Measurements from ENCODE around the gene DNAH1. TPM values are rescaled to one million over a fixed set of nuclear protein-coding genes. Genes with fewer than 3 reads are reported as not detected.
A peak's percentile ranks its signal among the peaks of the same experiment; 100 is the strongest.

The DNAH1 gene
- total RNA-seq, 2 experiments from 2014 or later, result 13.2 to 13.5 TPM

DNA sequence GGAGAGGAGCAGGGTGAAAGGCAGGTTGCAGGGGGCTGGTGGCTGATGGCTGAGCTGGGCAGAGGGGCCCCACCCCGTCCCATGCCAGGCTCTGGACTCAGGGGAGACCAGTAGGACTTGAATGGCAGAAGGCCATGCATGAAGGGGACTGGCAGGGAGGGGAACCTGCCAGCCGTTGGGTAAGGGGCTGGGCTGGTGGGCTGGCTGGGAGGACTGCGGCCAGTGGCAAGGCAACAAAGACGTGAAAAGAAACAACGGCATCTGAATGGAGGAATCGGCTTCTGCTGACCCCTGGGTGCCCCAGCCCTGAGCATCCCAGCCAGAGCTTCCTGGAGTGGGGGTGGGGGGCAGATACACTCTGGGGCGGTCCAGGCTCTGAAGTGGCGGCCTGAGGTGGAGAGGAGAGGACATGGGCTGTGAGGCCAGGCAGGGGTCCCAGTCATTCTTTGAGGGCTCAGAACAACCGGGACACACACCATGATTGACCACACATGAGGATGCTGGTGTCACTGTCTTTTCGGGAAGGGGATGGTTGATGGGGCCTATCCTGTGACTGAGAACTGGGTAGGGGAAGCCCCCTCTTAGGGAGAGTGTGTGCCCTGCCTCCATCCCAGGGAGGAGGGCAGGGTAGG, 16.8 kb upstream of the DNAH1 start:
- Mint-ChIP-seq H3K27me3 (no peaks in the 10 kb centered on the region), H3K36me3 (no peaks in the 10 kb centered on the region), H3K4me3 (no peak overlapping the region), H3K9me3 (no peaks in the 10 kb centered on the region), H3K27ac (no peak overlapping the region), H3K4me1 (ENCODE audit: low read depth) (peaks cover 7% of the 10 kb centered on the region)
- no peak for DNase-seq
- POLR2A ChIA-PET, result no interaction called here
- CTCF ChIA-PET, result interaction anchor here (0.9 to 4.1 kb wide), 4 partner anchors 40 to 113 kb away, joined by 3 to 15 read pairs (median 5); no protein-coding TSS in a partner anchor
- intact Hi-C loops (cut with micrococcal nuclease), result no loop called here

- H3K36me3 Mint-ChIP-seq, result no peaks in the 10 kb centered on the region
- no peak overlapping the region for H3K27ac Mint-ChIP-seq
- H3K9me3 Mint-ChIP-seq, result no peaks in the 10 kb centered on the region
- ChIA-PET POLR2A (interaction anchor here (0.7 kb wide), 1 partner anchor 311 kb away, joined by 3 read pairs; no protein-coding TSS in a partner anchor), CTCF (interaction anchor here (0.9 to 2.2 kb wide), 3 partner anchors 39 to 112 kb away, joined by 3 to 6 read pairs (median 4); no protein-coding TSS in a partner anchor)
- H3K4me3 Mint-ChIP-seq, result no peak overlapping the region
- H3K4me1 Mint-ChIP-seq (ENCODE audit: low read depth), result peaks cover 7% of the 10 kb centered on the region
- DNase-seq, result no peak
- intact Hi-C loops (cut with micrococcal nuclease), result no loop called here
- H3K27me3 Mint-ChIP-seq, result no peaks in the 10 kb centered on the region
These were observed 16.1 kb upstream of the DNAH1 start for GRCh38 chr3:52299879-52300611.

- no peak for DNase-seq
- Mint-ChIP-seq H3K4me1 (ENCODE audit: low read depth) (peaks cover 9% of the 10 kb centered on the region), H3K36me3 (no peaks in the 10 kb centered on the region), H3K27ac (no peak overlapping the region), H3K4me3 (no peak overlapping the region), H3K9me3 (no peaks in the 10 kb centered on the region), H3K27me3 (no peaks in the 10 kb centered on the region)
- ChIA-PET POLR2A (no interaction called here), CTCF (no interaction called here)
- intact Hi-C loops (cut with micrococcal nuclease), result no loop called here
These were observed 13.5 kb upstream of the DNAH1 start for GRCh38 chr3:52302426-52303145.

GRCh38 chr3:52303811-52304210, 12.3 kb upstream of the DNAH1 start:
- H3K4me3 Mint-ChIP-seq, result no peak overlapping the region
- no peaks in the 10 kb centered on the region for H3K36me3 Mint-ChIP-seq
- POLR2A ChIA-PET, result no interaction called here
- no peak overlapping the region for H3K27ac Mint-ChIP-seq
- H3K9me3 Mint-ChIP-seq, result no peaks in the 10 kb centered on the region
- no peaks in the 10 kb centered on the region for H3K27me3 Mint-ChIP-seq
- intact Hi-C loops (cut with micrococcal nuclease), result no loop called here
- CTCF ChIA-PET, result no interaction called here
- DNase-seq, result no peak
- peaks cover 9% of the 10 kb centered on the region for H3K4me1 Mint-ChIP-seq (ENCODE audit: low read depth)

DNA sequence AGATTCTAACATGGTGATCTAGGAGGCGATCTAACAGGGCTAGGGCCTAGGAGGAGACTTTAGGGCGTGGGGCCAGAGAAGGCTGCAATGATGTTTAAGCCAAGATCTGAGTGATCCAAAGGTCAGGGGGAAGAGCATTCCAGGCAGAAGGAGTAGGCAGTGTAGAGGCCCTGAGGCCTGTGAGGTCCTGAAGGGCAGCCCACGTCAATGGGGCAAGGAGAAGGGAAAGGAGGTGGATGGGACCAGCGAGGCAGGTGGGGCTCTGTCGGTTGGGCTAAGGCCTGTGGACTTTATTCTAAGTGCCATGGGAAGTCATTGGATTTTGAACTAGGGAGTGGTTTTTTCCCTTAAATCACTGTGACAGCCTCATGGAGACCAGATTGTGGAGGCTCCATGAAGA, 10.2 kb upstream of the DNAH1 start:
- no peak for DNase-seq
- peaks cover 3% of the 10 kb centered on the region for H3K36me3 Mint-ChIP-seq
- peaks cover 13% of the 10 kb centered on the region for H3K4me1 Mint-ChIP-seq (ENCODE audit: low read depth)
- no peak overlapping the region for H3K4me3 Mint-ChIP-seq
- ChIA-PET POLR2A (interaction anchor here (0.6 kb wide), 1 partner anchor 59 kb away, joined by 3 read pairs; no protein-coding TSS in a partner anchor), CTCF (no interaction called here)
- H3K9me3 Mint-ChIP-seq, result no peaks in the 10 kb centered on the region
- H3K27ac Mint-ChIP-seq, result no peak overlapping the region
- intact Hi-C loops (cut with micrococcal nuclease), result no loop called here
- H3K27me3 Mint-ChIP-seq, result no peaks in the 10 kb centered on the region

DNA sequence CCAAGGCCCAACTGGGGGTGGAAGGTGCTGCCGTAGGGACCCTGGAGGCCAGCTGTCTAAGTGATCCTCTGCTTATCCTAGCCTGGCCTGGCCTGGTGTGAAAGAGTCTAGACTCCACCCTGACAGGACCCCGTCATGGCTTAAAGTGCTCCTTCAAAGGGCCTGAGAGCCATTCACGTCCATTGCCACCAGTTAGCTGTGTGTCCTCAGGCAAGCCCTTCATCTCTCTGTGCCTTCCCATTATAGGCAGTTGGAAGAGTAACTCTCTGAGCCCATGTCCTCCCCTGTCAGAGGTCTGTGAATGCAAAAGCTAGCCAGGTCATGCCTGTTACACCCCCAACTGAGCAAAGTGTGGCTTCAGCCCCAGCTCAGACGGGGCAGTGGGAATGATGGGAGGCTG, 9.1 kb upstream of the DNAH1 start:
- ChIA-PET POLR2A (no interaction called here), CTCF (interaction anchor here (1.4 kb wide), 1 partner anchor 32 kb away, joined by 4 read pairs; no protein-coding TSS in a partner anchor)
- Mint-ChIP-seq H3K27ac (no peak overlapping the region), H3K27me3 (no peaks in the 10 kb centered on the region), H3K9me3 (no peaks in the 10 kb centered on the region), H3K4me1 (ENCODE audit: low read depth) (peaks cover 19% of the 10 kb centered on the region), H3K4me3 (no peak overlapping the region), H3K36me3 (peaks cover 3% of the 10 kb centered on the region)
- intact Hi-C loops (cut with micrococcal nuclease), result no loop called here
- no peak for DNase-seq

GRCh38 chr3:52308308-52308707, 7.8 kb upstream of the DNAH1 start:
- DNase-seq, result no peak
- H3K27me3 Mint-ChIP-seq, result no peaks in the 10 kb centered on the region
- ChIA-PET CTCF (interaction anchor here (1.4 kb wide), 1 partner anchor 31 kb away, joined by 4 read pairs; no protein-coding TSS in a partner anchor), POLR2A (no interaction called here)
- H3K9me3 Mint-ChIP-seq, result no peaks in the 10 kb centered on the region
- H3K36me3 Mint-ChIP-seq, result peaks cover 3% of the 10 kb centered on the region
- peaks cover 25% of the 10 kb centered on the region for H3K4me1 Mint-ChIP-seq (ENCODE audit: low read depth)
- H3K27ac Mint-ChIP-seq, result peak overlapping the region; percentile 16
- H3K4me3 Mint-ChIP-seq, result no peak overlapping the region
- intact Hi-C loops (cut with micrococcal nuclease), result no loop called here

- ChIA-PET POLR2A (no interaction called here), CTCF (interaction anchor here (1.0 kb wide), 1 partner anchor 79 kb away, joined by 3 read pairs; no protein-coding TSS in a partner anchor)
- H3K4me3 Mint-ChIP-seq, result no peak overlapping the region
- intact Hi-C loops (cut with micrococcal nuclease), result no loop called here
- no peaks in the 10 kb centered on the region for H3K9me3 Mint-ChIP-seq
- H3K27me3 Mint-ChIP-seq, result no peaks in the 10 kb centered on the region
- H3K27ac Mint-ChIP-seq, result peak overlapping the region; percentile 81
- DNase-seq, result peak; percentile 74
- peaks cover 3% of the 10 kb centered on the region for H3K36me3 Mint-ChIP-seq
- peaks cover 39% of the 10 kb centered on the region for H3K4me1 Mint-ChIP-seq (ENCODE audit: low read depth)
These were observed 5.1 kb upstream of the DNAH1 start for GRCh38 chr3:52310861-52311575.

DNA sequence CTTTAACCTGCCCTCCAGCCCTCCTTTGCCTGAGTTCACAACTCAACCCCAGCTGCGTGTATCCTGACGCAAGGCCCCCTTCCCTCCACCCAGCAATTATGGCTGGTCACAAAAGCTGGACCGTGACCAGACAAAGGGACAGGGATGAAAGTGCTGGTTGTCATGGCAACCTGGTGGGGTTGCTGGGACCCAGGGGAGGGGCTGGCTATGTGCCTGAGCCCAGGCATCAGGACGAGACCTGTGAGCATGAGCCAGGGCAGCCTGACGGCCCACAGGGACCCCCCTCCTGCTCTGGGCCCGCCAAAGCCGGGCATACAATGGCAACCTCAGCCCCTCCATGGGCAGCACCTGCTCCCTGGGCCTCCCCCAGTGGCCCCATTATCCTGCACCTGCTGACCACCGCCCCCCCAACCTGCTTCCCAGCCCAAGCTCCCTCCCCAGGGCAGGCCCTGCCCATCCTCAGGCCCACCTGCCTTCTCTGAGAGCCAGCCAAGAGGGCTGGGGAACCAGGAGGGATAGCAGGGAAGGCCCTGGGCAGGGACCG, 4.5 kb upstream of the DNAH1 start:
- no peaks in the 10 kb centered on the region for H3K27me3 Mint-ChIP-seq
- H3K4me1 Mint-ChIP-seq (ENCODE audit: low read depth), result peaks cover 41% of the 10 kb centered on the region
- intact Hi-C loops (cut with micrococcal nuclease), result no loop called here
- POLR2A ChIA-PET, result no interaction called here
- CTCF ChIA-PET, result interaction anchor here (1.0 kb wide), 1 partner anchor 79 kb away, joined by 3 read pairs; no protein-coding TSS in a partner anchor
- peaks cover 3% of the 10 kb centered on the region for H3K36me3 Mint-ChIP-seq
- H3K4me3 Mint-ChIP-seq, result no peak overlapping the region
- H3K9me3 Mint-ChIP-seq, result no peaks in the 10 kb centered on the region
- peak overlapping the region; percentile 81 for H3K27ac Mint-ChIP-seq
- no peak for DNase-seq

DNA sequence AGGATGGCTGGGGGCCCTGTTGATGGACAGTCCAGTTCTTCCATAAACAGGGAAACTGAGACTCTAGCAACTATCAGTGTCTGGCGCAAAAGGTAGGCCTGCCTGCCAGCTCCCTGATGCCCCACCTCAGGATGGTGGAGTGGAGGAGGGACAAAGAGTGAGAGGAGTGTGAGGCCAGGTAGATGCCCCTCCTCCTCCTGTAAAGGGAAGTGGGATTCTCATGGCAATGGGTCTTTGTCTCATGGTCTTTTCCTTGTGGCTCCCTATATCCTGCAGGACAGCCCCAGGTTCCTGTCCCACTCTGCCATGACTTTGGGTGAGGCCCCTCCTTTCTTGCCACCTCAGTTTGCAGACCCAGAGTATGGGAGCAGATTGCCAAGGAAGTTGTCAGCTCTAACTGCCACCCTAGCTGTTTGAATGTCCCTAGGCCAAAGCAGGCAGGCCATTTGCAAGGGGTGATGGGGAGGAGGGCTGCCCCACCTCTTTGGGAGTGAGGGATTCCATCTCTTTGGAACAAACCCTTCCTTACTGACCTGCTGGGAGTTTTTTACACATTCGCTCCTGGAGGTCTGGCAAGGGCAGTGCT, 2.8 kb upstream of the DNAH1 start:
- POLR2A ChIA-PET, result no interaction called here
- no peaks in the 10 kb centered on the region for H3K9me3 Mint-ChIP-seq

GRCh38 chr3:52313774-52314188, 2.3 kb upstream of the DNAH1 start:
- intact Hi-C loops (cut with micrococcal nuclease), result no loop called here
- peaks cover 3% of the 10 kb centered on the region for H3K36me3 Mint-ChIP-seq
- H3K4me3 Mint-ChIP-seq, result no peak overlapping the region
- peaks cover 49% of the 10 kb centered on the region for H3K4me1 Mint-ChIP-seq (ENCODE audit: low read depth)
- DNase-seq, result peak; percentile 36
- H3K27me3 Mint-ChIP-seq, result no peaks in the 10 kb centered on the region
- H3K9me3 Mint-ChIP-seq, result no peaks in the 10 kb centered on the region
- peak overlapping the region; percentile 77 for H3K27ac Mint-ChIP-seq
- ChIA-PET POLR2A (no interaction called here), CTCF (interaction anchor here (1.1 kb wide), 1 partner anchor 25 kb away, joined by 3 read pairs; no protein-coding TSS in a partner anchor)

More for the DNA sequence above, 2.8 kb upstream of the DNAH1 start:
- H3K27ac Mint-ChIP-seq, result peak overlapping the region; percentile 77
- CTCF ChIA-PET, result interaction anchor here (1.1 kb wide), 1 partner anchor 26 kb away, joined by 3 read pairs; no protein-coding TSS in a partner anchor
- peaks cover 49% of the 10 kb centered on the region for H3K4me1 Mint-ChIP-seq (ENCODE audit: low read depth)
- DNase-seq, result no peak
- H3K27me3 Mint-ChIP-seq, result no peaks in the 10 kb centered on the region
- peaks cover 3% of the 10 kb centered on the region for H3K36me3 Mint-ChIP-seq
- intact Hi-C loops (cut with micrococcal nuclease), result no loop called here
- H3K4me3 Mint-ChIP-seq, result no peak overlapping the region

Measured in activated CD4-positive, alpha-beta memory T cell treated with anti-CD3 and anti-CD28 coated beads for 36 hours (primary cell).